Anterior cingulate cortex (tissue), 58 donors: ENCODE results near the gene PARP15.
"Not testable (repeated sequence)": the region's sequence is repeated elsewhere in the genome, so short reads cannot be mapped to it uniquely, and the experiment has no call there.

Experiments used
- DNase-seq, 58 donors: peaks; one replicate each; lab custom pipeline; 2025; lab: John Stamatoyannopoulos, UW

The PARP15 gene

DNA sequence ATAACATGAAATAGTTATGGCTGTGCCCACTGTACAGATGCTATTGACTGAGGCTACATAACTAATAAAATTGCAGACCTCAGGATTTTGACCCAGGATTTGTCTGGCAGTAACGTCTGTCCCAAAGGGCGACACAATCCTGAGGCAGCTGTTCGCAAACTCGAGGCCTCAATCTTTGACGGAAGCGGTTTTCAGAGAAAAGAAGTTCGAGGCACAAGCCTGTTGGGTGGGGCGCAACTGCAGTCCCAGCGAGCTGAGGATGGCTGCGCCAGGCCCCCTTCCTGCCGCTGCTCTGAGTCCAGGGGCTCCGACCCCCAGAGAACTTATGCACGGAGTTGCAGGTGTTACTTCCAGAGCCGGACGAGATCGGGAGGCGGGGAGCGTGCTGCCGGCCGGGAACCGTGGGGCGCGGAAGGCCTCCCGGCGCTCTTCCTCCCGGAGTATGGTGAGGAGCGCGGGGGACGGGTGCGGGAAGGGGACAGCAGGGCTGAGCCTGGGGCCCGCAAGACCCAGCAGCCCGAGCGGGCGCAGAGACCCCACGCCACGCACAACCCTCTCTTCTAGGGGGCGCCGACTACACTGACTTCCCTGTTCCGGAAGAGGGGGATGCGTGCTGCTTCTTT, at the start of gene PARP15:
Gene PARP15, plus strand, starts transcription at position 242 of the 623 bp plus-strand sequence. Its CDS starts 18 bp downstream, at position 260.
- DNase-seq = no peak

DNA sequence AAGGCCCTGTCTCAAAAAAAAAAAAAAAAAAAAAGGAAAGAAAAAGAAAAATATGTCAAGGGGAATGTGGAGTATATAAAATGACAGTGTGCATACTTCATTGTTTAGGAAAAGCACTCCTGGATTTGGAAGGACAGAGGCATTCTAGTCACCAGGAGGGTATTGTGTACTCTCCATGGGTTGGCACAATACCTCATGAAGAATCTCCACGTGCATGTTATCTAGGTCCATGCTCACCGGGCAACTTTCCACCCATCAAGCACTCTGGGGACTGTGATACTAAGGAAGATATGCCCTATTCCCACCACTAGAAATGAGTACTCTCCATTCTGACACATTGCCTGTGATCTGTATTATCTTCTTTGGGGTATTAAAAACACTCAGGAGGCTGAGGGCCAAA, 47.3 kb upstream of the PARP15 start:
- no peak for DNase-seq

DNA sequence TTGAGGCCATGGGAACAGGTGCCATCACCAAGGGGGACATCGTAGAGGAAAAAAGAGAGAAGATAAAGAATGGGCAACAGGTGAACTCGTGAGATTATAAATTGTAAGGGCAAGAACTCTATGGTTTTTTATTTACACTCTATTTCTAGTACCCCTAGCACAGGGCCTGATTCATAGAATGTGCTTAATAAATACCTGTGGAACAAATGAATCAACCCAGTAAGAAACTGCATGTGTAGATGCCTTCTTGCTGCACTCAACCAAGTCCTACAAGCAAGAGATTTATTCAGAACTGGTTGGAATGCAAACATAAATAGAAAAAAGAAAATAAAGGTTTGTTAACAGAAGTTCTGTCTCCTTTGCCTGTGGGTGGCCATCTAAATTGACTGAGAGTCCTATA, 44.0 kb upstream of the PARP15 start:
- no peak for DNase-seq

DNA sequence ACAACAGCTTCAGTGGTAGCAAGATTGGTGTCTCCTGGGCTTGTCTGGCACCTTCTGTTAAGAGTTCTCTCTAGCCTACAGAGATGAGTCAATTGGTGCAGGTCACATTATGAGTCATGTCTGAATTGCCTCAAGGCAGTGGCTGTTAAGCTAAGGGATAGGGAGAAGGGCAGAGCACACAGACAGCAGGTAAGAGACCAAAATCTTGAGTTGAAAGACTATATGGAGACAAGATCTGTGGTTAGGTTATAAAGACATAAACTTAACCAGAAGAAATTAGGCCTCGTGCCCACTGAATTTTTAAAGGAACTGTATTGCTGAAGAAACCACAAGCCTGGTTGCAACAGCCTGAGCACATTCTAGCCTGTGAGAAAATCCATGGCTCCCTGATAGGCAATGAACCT, 43.5 kb upstream of the PARP15 start:
- no peak for DNase-seq

DNA sequence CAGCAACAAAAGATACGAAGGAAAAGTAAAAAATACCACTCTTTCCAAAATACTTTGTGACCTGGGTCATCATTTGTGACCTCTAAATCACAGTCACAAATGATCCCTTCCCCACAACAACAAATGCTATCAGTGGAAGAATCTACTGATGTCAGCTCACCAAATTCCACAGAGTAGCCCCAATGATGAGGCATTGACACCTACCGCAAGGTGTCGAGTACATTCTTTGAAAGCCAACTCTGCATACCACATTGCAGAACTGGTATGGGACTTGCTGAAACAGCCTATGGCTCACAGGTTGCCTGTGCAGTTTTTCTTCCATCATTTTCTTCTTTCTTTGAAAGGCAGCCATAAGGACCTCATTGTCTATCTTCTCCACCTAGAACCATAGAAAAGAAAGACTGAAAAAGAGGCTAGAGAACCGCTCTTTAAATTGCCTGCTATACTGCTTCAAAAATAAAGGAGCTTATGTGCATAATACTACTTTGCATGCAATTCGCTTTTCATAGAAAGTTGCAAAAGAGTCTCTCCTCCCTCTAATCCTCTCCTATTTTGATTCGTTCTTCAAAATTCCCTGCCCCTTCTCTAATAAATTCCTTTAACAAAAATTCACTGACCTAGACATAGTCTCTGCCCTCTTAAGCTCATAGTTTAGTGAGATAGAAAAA, 41.4 kb upstream of the PARP15 start:
- DNase-seq = no peak

DNA sequence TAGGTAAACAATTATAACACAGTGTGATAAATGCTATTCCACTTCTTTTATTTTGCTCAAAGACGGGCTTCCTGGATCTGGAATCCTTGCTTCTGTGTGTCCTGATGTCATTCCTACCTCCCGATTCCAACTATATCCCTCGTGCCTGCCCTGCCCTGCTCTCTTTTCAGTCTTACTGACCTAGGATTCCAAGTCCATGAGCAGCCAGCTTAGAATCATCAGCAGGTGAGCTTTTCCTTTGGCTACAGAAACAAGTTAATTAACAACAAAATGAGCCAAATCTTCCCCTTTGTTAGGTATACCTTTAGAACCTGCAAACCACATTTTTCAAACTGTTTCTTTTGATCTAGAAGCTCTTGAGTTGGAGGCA, 40.8 kb upstream of the PARP15 start:
- no peak for DNase-seq

DNA sequence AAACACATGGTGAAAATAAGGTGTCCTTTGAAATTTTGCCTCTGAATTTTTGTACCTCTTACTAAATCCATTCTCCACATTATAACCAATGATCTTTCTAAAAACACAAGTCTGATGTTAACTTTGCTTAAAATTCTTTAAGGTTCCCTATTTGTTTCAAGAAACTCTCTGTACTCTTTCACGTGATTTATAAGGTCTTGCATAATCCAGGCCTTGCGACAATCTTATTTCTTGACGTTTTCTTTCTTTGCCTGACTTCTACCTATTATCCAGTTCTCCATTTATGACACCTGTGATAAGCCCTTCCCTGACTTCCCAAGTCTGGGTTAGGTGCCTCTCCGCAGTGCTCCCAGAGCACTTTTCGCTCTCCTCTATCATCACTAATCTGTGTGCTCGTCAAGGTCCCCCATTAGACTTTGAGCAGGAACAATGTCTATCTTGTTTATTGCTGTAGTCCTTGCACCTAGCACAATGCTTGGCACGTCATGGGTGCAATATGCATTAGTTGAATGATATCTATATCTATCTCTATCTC, 38.4 kb upstream of the PARP15 start:
- no peak for DNase-seq

DNA sequence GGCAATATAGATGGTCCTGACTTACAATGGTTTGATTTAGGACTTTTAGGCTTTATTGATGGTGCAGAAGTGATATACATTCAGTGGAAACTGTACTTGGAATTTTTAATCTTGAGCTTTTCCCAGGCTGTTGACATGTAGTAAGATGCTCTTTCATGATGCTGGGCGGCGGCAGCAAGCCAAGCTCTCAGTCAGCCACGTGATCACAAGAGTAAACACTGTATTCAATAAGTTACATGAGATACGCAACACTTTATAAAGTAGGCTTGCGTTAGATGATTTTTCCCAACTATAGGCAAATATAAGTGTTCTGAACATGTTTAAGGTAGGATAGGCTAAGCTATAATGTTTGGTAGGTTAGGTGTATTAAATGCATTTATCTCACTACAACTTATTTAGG, 31.3 kb upstream of the PARP15 start:
- DNase-seq = no peak

DNA sequence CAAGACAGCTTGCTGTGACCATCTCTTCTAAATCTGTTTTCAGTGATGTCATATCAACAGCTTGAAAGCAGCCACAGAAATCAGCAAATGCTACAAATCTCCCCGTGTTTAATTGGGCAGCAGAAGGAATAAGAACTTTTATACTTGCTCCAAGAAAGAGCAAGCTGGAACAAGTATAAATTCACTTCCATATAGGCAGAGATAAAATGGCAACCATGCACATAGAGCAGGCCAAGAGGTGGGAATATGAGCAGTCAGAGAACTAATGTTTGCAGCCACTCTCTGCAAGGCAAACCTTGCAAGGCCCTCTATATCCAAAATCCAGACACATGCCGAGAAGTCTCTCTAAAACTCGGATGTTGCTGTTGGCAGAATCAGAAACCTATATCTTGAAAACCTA, 29.4 kb upstream of the PARP15 start:
- DNase-seq = no peak

DNA sequence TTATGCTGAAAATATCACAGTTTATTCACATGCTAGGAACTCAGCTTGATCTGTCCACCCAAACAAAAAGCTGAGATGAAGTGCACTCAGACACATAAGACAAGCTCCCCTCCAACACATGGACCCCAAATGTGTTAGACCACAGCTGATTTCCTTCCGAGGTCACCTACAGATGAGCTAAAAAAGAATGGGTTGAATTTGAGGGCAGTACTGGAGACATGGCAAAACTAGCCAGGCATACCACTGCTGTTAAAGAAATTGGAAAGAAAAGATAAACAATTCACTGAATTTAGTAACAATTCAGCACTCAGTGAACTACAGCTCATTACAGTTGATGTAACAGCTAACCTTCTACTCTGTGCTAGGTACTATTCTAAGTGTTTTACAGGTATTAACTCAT, 28.8 kb upstream of the PARP15 start:
- DNase-seq = no peak

DNA sequence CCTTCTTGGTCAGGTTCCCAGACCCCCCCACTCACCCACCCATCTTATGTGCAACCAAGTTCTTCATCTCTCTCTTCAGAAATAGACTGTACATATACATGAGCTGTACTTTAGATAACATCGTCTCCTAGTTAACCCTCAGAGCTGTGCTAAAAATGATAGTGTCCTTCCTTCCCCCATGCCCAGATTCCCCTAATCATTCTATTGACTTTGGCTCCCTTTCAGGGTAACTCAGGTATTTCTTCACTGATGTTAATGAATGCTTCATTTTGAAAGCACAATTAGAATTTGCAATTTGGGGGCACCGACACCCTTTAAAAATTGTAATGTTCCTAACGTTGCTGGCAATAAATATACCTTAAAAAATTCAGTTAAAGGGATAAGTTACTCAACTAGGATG, 24.3 kb upstream of the PARP15 start:
- no peak for DNase-seq

DNA sequence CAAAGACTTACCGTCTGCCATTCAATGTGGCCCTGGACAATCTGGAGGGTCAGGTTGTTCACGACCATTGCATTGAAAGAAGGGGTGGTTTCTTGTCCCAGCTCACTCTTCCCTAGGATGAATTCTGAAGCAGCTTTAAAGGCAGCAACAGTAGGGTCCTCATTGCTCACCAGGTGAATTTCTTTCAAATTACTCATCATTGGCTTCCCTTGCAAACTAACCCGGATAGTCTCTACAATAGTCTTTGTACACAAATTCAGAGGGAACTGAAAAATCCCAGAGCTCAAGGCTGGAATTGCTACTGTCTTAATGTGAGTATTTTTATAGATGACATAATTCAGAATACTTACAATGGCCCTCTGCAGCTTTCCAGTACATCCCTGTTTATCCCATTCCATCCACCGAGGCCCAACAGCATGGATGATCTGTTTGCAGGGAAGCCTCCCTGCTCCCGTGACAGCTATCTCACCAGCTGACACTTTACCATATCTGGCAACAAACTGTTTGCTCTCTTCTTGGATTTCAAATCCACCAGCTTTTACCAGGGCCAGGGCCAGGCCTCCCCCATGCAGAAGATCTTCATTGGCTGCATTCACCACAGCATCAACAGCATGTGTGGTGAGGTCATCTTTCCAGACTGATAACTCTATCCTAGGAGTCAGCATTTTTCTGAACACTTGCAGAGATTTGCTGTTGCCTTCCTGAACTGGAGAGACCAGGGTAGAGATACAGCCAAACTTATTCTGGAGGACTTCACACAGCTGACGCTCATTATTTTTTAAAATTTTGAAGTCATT, 22.0 kb upstream of the PARP15 start:
- no peak for DNase-seq

DNA sequence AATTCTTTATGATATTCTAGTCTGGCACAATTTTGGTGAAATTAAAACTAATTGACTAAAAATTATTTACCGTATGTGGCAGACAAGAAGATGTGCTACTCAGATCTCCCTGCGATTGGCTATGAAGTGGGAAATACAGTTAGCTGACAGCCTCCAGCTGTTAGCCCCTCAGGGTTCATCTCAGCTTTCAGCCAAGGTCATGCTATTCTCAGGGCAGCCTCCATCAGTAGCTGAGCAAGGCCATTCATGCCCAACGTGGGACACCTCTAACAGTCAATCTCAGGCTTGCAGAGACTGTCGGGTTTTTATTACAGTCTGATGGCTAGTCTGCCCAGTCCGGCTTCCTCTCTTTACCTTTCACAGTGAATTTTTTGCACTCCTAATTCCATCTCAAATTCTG, 20.1 kb upstream of the PARP15 start:
- no peak for DNase-seq

DNA sequence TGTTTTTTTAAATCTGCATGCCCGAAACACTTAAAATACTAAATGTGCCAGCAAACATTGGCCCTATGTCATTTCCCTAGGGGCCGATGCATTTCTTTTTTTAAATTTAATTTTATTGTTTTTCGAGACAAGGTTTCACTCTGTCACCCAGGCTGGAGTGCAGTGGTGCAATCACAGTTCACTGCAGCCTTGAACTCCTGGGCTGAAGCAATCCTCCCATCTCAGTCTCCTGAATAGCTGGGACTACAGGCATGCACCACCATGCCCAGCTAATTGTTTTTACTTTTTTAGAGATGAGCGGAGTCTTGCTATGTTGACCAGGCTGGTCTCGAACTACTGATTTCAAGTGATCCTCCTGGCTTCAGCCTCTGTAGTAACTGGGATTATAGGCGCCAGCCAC, 18.8 kb upstream of the PARP15 start:
- no peak for DNase-seq

DNA sequence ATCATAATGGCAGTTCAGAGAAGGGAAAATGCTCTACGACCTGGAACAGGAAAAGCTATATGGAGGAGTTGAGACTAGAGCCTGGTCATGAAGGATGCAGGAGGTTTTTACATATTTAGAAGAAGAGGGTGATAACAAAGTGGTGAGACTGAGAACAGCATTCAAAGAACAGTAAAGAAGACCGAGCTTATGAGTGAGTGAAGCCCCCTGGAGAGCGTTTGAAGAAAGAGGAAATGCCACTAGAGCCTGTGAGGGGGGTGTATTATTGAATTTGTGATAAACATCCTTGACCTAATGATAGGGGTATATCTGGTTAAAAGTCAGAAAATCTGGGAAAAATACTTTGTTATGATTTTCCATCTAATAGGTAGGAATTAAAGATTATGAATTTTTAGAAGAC, 17.5 kb upstream of the PARP15 start:
- DNase-seq = no peak

DNA sequence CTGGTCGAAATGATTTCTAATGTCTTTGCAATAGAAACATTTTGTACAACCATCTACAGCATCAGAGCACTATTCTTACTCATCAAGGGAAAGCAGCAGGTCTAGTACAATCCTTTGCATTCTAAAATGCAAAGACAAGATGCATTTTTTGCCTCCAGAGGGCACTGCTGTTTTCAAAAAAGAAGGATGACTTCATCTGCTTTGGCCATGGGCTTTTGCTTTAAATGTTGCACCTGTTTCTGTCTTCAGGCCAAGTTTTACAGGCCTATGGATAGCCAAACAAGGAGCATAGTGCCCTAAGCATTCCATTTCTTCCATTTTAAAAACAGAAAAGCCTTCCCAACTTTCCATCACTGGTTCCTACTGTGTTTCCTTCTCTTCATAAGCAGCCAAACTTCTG, 16.8 kb upstream of the PARP15 start:
- peak in 3 of 58 donors; percentile 0 to 24 (median 3) for DNase-seq

DNA sequence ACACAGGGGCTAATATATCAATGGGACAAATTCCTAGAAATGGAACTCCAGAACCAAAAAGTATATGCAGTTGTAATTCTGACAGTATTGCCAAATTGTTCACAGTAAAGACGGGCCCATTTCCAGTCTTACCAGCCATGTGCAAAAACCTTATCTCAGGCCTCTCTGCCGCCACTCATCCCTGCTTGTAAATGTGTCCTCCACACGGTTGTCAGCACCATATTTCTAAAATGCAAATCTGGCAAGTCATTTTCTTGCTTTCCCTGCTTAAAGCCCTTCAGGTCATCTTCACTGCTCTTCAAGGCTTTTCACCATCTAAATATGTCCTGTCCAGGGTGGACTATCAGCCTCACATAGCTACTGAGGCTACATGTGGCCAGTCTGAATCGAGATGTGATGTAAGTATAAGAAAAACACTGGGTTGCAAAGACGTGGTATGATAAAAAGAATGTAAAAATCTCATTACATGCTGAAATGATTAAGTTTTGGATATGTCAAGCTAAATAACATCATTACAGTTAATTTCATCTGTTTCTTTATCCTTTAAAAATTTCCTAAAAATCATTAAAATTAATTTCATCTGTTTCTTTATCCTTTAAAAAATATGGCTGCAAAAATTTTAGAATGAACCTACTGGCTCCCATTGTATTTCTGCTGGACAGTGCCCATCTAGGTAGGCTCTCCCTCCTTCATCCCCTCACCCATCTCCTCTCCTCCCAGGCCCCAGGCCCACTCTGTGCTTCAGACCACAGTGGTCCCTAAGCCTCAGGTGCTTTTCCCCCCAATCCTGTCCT, 14.3 kb upstream of the PARP15 start:
- DNase-seq = no peak

DNA sequence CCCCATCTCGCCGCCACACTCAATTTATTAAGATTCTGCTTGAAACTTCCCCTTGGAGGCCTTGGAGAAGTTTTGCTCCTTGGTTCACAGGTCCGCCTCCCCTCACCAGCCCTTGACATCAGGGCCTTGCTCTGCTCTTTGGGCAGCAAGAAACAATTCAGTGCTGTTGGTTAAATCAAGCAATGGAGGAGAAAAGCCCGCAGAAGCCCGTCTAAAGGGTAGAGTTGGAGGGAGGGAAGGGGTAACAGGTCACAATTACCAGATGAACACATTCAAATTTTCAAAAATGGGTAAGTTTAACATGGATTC, 13.8 kb upstream of the PARP15 start:
- DNase-seq = peak in 1 of 58 donors; percentile 7

DNA sequence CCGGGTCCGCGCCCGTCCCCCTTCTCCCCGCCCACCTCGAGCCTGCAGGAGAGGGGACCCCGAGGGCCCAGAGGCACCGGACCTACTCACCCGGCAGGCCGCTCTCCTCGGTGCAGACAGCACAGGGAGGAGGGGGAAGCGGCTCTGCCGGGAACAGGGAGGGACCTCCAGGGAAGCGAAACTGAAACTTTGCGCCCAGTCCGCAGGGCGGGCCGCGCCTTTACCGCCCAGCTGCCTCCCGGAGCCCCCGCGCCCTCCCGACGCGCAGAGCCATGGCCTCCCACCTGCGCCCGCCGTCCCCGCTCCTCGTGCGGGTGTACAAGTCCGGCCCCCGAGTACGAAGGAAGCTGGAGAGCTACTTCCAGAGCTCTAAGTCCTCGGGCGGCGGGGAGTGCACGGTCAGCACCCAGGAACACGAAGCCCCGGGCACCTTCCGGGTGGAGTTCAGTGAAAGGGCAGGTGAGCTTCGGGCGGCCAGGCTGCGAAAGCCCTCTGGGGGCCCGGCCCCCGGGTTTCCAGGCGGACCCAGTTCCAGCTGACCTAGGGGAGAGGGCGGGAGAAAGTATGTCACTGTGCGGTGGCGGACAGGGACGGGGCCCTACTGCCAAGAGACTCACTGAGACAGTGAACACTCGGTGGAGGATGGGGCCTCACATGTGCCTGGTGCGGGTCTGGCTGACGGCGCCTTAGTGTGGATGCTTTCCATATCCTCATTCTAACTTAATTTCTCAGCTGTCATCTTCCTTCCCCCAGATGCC, 13.1 kb upstream of the PARP15 start, which contains the start of the genes DTX3L and PARP9:
Gene DTX3L, plus strand, starts transcription at position 184 of the 758 bp plus-strand sequence. Its CDS starts 89 bp downstream, at position 273.
Gene PARP9, minus strand, starts transcription at position 146 of the 758 bp plus-strand sequence. CDS start 4,680 bp downstream, outside the sequence.
- peak in 56 of 58 donors; percentile 6 to 79 (median 48) for DNase-seq

DNA sequence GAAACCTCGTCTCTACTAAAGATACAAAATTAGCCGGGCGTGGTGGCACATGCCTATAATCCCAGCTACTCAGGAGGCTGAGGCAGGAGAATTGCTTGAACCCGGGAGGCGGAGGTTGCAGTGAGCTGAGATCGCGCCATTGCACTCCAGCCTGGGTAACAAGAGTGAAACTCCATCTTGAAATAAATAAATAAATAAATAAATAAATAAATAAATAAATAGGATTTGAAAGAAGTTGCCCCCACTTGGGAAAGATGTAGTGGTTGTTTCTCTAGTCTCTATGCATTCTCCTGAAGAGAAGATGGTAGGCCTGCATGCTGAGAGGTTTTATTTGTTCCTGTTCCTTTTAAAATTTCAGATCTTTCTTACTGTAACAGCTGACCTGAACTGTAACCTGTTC, 9.3 kb upstream of the PARP15 start:
- DNase-seq = not testable (repeated sequence)
